ENCODE results near the gene TMEM254. TPM values are rescaled to one million over a fixed set of nuclear protein-coding genes. Genes with fewer than 3 reads are reported as not detected.

Gene TMEM254
- total and polyA plus RNA-seq, 2 experiments from 2014 or later = 17.1 to 29.6 TPM

GRCh38 chr10:80139265-80139664 lies 60.8 kb downstream of the TMEM254 start:
- DNase-seq (ENCODE audit: low spot score) = no peak
- H3K4me2 ChIP-seq = no peak overlapping the region

GRCh38 chr10:80140251-80140650 lies 61.8 kb downstream of the TMEM254 start:
- Histone ChIP-seq H3K9me2 (replicated peaks; ENCODE audit: insufficient read depth) (no peaks in the 10 kb centered on the region), H4K20me1 (ENCODE audit: insufficient read depth, poor library complexity, severe bottlenecking) (no peaks in the 10 kb centered on the region), H3K4me2 (no peak overlapping the region), H3K36me3 (replicated peaks; ENCODE audit: insufficient read depth, low read depth) (no peaks in the 10 kb centered on the region), H3K4me3 (no peak overlapping the region), H3K4me1 (ENCODE audit: insufficient read depth) (peaks cover 25% of the 10 kb centered on the region), H3K27me3 (no peaks in the 10 kb centered on the region), H3K27ac (no peak overlapping the region), H3K79me2 (no peaks in the 10 kb centered on the region), H2AFZ (no peak overlapping the region), H3K9me3 (ENCODE audit: low read depth) (no peaks in the 10 kb centered on the region)
- TF ChIP-seq EZH2phosphoT487 (IDR thresholded peaks at IDR 0.05; ENCODE audit: low read depth, severe bottlenecking, unreplicated experiment) (no peak), CTCF (IDR thresholded peaks at IDR 0.05; ENCODE audit: poor library complexity) (no peak), EZH2 (IDR thresholded peaks at IDR 0.05; ENCODE audit: borderline replicate concordance) (no peak)
- whole genome bisulfite sequencing (ENCODE audit: low lambda C conversion rate, missing lambda C conversion rate) = 86% methylated on average over 7 of the region's 7 CpGs
- DNase-seq (ENCODE audit: low spot score) = no peak

More at GRCh38 chr10:80139265-80139664, 60.8 kb downstream of the TMEM254 start:
- Histone ChIP-seq H3K4me1 (ENCODE audit: insufficient read depth) (peaks cover 25% of the 10 kb centered on the region), H4K20me1 (ENCODE audit: insufficient read depth, poor library complexity, severe bottlenecking) (no peaks in the 10 kb centered on the region), H3K9me3 (ENCODE audit: low read depth) (no peaks in the 10 kb centered on the region), H2AFZ (no peak overlapping the region), H3K27me3 (no peaks in the 10 kb centered on the region), H3K4me3 (no peak overlapping the region), H3K27ac (no peak overlapping the region), H3K9me2 (replicated peaks; ENCODE audit: insufficient read depth) (no peaks in the 10 kb centered on the region), H3K79me2 (peaks cover 4% of the 10 kb centered on the region), H3K36me3 (replicated peaks; ENCODE audit: insufficient read depth, low read depth) (no peaks in the 10 kb centered on the region)
- TF ChIP-seq CTCF (IDR thresholded peaks at IDR 0.05; ENCODE audit: poor library complexity) = no peak
- no peak for TF ChIP-seq EZH2 (IDR thresholded peaks at IDR 0.05; ENCODE audit: borderline replicate concordance)
- TF ChIP-seq EZH2phosphoT487 (IDR thresholded peaks at IDR 0.05; ENCODE audit: low read depth, severe bottlenecking, unreplicated experiment) = no peak
- 97% methylated on average over 2 of the region's 2 CpGs for WGBS (ENCODE audit: low lambda C conversion rate, missing lambda C conversion rate)

- 70% methylated on average over 19 of the region's 19 CpGs for WGBS (ENCODE audit: low lambda C conversion rate, missing lambda C conversion rate)
- no peak for TF ChIP-seq EZH2phosphoT487 (IDR thresholded peaks at IDR 0.05; ENCODE audit: low read depth, severe bottlenecking, unreplicated experiment)
- no peak for TF ChIP-seq EZH2 (IDR thresholded peaks at IDR 0.05; ENCODE audit: borderline replicate concordance)
- no peak for TF ChIP-seq CTCF (IDR thresholded peaks at IDR 0.05; ENCODE audit: poor library complexity)
Measured at GRCh38 chr10:80141696-80142460, 63.4 kb downstream of the TMEM254 start.

More at GRCh38 chr10:80141696-80142460, 63.4 kb downstream of the TMEM254 start:
- H3K36me3 ChIP-seq (replicated peaks; ENCODE audit: insufficient read depth, low read depth) = no peaks in the 10 kb centered on the region
- DNase-seq (ENCODE audit: low spot score) = no peak
- H3K79me2 ChIP-seq = no peaks in the 10 kb centered on the region
- H2AFZ ChIP-seq = no peak overlapping the region
- no peaks in the 10 kb centered on the region for H3K27me3 ChIP-seq
- no peak overlapping the region for H3K27ac ChIP-seq
- H3K4me1 ChIP-seq (ENCODE audit: insufficient read depth) = peaks cover 10% of the 10 kb centered on the region
- H3K9me3 ChIP-seq (ENCODE audit: low read depth) = no peaks in the 10 kb centered on the region
- no peaks in the 10 kb centered on the region for H4K20me1 ChIP-seq (ENCODE audit: insufficient read depth, poor library complexity, severe bottlenecking)
- H3K4me3 ChIP-seq = no peak overlapping the region
- no peak overlapping the region for H3K4me2 ChIP-seq
- no peaks in the 10 kb centered on the region for H3K9me2 ChIP-seq (replicated peaks; ENCODE audit: insufficient read depth)

Other genes with a start within 250 kb of the TMEM254 start
- 38.3 and 55.5 TPM in 2 replicates for gene SFTPD, start 129.6 kb upstream of the TMEM254 start, total RNA-seq
- 207 and 233 TPM in 2 replicates for gene SFTPD, start 129.6 kb upstream of the TMEM254 start, polyA plus RNA-seq
- 11.4 and 14.8 TPM in 2 replicates for gene PLAC9, start 54.1 kb downstream of the TMEM254 start, total RNA-seq
- gene PLAC9, start 54.1 kb downstream of the TMEM254 start, polyA plus RNA-seq = 83.3 and 92.9 TPM in 2 replicates
- gene ANXA11, start 126.9 kb downstream of the TMEM254 start, total RNA-seq = 88.1 and 92.8 TPM in 2 replicates
- gene ANXA11, start 126.9 kb downstream of the TMEM254 start, polyA plus RNA-seq = 168 and 184 TPM in 2 replicates
- gene MAT1A, start 211.0 kb downstream of the TMEM254 start, total RNA-seq = 50.0 and 62.1 TPM in 2 replicates
- gene MAT1A, start 211.0 kb downstream of the TMEM254 start, polyA plus RNA-seq = 20.1 and 38.3 TPM in 2 replicates

Measured in hepatocyte (in vitro differentiated cells).